Heart left ventricle (tissue), 16 donors: Measurements from ENCODE around the gene ZNF507. TPM values are rescaled to one million over a fixed set of nuclear protein-coding genes. Genes with fewer than 3 reads are reported as not detected.

ENCODE experiments used
- ATAC-seq, 4 donors: fragments of 200-7000 bp; cut with Tn5 transposase; one replicate each; pipeline ENCODE4 v1.9.1; 2020 to 2022; ENCODE audit warnings: moderate library complexity in 4 of 4, mild to moderate bottlenecking in 3 of 4, moderate number of reproducible peaks in 1 of 4
- DNase-seq, 5 donors: peaks; one replicate each; pipeline ENCODE4 v3.0.0-alpha.2; 2020
- H3K27ac ChIP-seq, 12 donors: fragments of 200-600 bp; sonication (generic) in 4 of 12; one replicate each; pipeline versions ENCODE4 v1.5.0 to v1.8.0; 2016 to 2022; ENCODE audit warnings: mild to moderate bottlenecking in 2 of 12
- H3K27me3 ChIP-seq, 9 donors: fragments of 200-600 bp; sonication (generic) in 2 of 9; one replicate each; pipeline versions ENCODE4 v1.5.1 to v1.8.0; 2016 to 2022; ENCODE audit warnings: mild to moderate bottlenecking in 3 of 9
- H3K36me3 ChIP-seq, 9 donors: fragments of 200-600 bp; sonication (generic) in 2 of 9; one replicate each; pipeline versions ENCODE4 v1.5.0 to v1.8.0; 2018 to 2022; ENCODE audit warnings: mild to moderate bottlenecking in 2 of 9
- H3K4me1 ChIP-seq, 12 donors: fragments of 200-600 bp; sonication (generic) in 4 of 12; one replicate each; pipeline versions ENCODE4 v1.5.0 to v1.8.0; 2016 to 2022; ENCODE audit warnings: mild to moderate bottlenecking in 3 of 12
- H3K4me3 ChIP-seq, 12 donors: fragments of 200-600 bp; sonication (generic) in 4 of 12; one replicate each; pipeline versions ENCODE4 v1.5.0 to v1.8.0; 2017 to 2022; ENCODE audit warnings: mild to moderate bottlenecking in 9 of 12, moderate library complexity in 4 of 12
- H3K9me3 ChIP-seq, 12 donors: fragments of 200-600 bp; sonication (generic) in 4 of 12; one replicate each; pipeline versions ENCODE4 v1.5.0 to v1.8.0; 2016 to 2022; ENCODE audit warnings: mild to moderate bottlenecking in 1 of 12
- CTCF ChIP-seq, 12 donors: fragments of 200-600 bp; sonication (generic) in 4 of 12; IDR thresholded peaks; one replicate each; pipeline versions ENCODE4 v1.5.0 to v1.8.0; 2018 to 2022; ENCODE audit warnings: antibody characterized with exemption in 12 of 12, mild to moderate bottlenecking in 5 of 12
- POLR2A ChIP-seq, 2 donors: fragments of 450-650 bp; IDR thresholded peaks; one replicate each; pipeline ENCODE4 v1.6.1; 2017; ENCODE audit warnings: antibody characterized with exemption in 2 of 2, mild to moderate bottlenecking in 2 of 2, moderate library complexity in 2 of 2
- WGBS, 4 donors: extraction: QIAGEN DNeasy Blood & Tissue Kit in 2 of 4; methylation state at CpG; one replicate each; pipeline versions ENCODE4 v1.1.5 to v1.1.7; 2013 to 2018; 5-methylcytosine and 5-hydroxymethylcytosine counted together
- intact Hi-C, 10 donors: fragments of 100-400 bp; cut with DNase I; formaldehyde crosslinking; loops; one replicate each; pipeline versions ENCODE4 v1.11.1 to v1.14.2; 2022
- polyA plus RNA-seq, 2 donors: library from polyadenylated mRNA; stranded (reverse); fragments of 200-250 nt; gene quantifications; one replicate each; pipeline ENCODE4 v1.2.3, GENCODE V29; 2013
- total RNA-seq, 9 donors: library from RNA; depleted of rRNA in 2 of 9; stranded (reverse); fragments of >200 nt in 2 of 9; fragmentation: NEBNext Ultra II Directional in 3 of 9; extraction: Animal tissue kit (Norgen Biotek cat#: 25700) in 3 of 9; gene quantifications; one replicate each; pipeline versions ENCODE4 v1.1.0 to v1.2.4, GENCODE V29; 2016 to 2023
- donor health status: ischemic (EF 13 %, LVEDD 7.1; RV severe dilation, severe dysfunction).
- donor health status: healthy with polysubstance abuse.
- donor health status: DM: no; HTN: yes; CAD: no.
- donor health status: DM: no; HTN: no; CAD: no.
- donor health status: ischemic (EF 25% LVEDD 6.9; RV normal size, moderate dysfunction).
- donor health status: ischemic (EF 25% LVEDD 5.7; RV mildly dilated, moderate dysfunction).
- donor health status: healthy.
- donor health status: DM: yes; HTN: yes; CAD: no.
- donor health status: ischemic (EF 35%, LVEDD 5.7; RV mildly dilated, moderate dysfunction).
- donor health status: nonischemic (EF 11% LVEDD 7.7; RV severe dilation, severe dysfunction).
- donor health status: DM: yes; HTN: yes; CAD: no.
- donor health status: PGD.
- donor health status: ischemic (EF 29% LVEDD 5.4; RV normal size, mild dysfunction).
- donor health status: nonischemic (EF 23%, LVEDD 6.1; RV moderate dilation, normal function).

Gene ZNF507
- total and polyA plus RNA-seq, 11 donors: 4.2 to 27.3 (median 16.9) TPM

GRCh38 chr19:32349724-32350470 is 4.5 kb downstream of the ZNF507 start:
- Histone ChIP-seq H3K4me3 (no peak overlapping the region), H3K27ac (peak overlapping the region in 6 of 12 donors; percentile 54 to 73 (median 60)), H3K27me3 (peaks cover 0 to 50% (median 0%) of the 10 kb centered on the region in 9 donors), H3K9me3 (no peaks in the 10 kb centered on the region), H3K36me3 (peaks cover 0 to 65% (median 51%) of the 10 kb centered on the region in 9 donors), H3K4me1 (peaks cover 0 to 58% (median 39%) of the 10 kb centered on the region in 12 donors)
- 95 to 98% (median 97%) methylated on average over 2 of the region's 2 CpGs for WGBS, 4 donors
- DNase-seq: no peak
- ATAC-seq: no peak
- TF ChIP-seq CTCF (IDR thresholded peaks at IDR 0.05) (no peak), POLR2A (IDR thresholded peaks at IDR 0.05) (no peak)
- intact Hi-C loops: loop anchor here in 6 of 10 donors (5.0 to 10.0 kb wide), 3 partner anchors 55 to 232 kb away; partner anchors contain the start of genes DPY19L3 (in 5 of the 6) and PDCD5 (in 2 of the 6)

GRCh38 chr19:32350471-32350865 is 5.1 kb downstream of the ZNF507 start:
- intact Hi-C loops: loop anchor here in 1 of 10 donors (5.0 kb wide), 1 partner anchor 232 kb away; the partner anchor contains the start of gene PDCD5
- H3K4me1 ChIP-seq: peaks cover 0 to 58% (median 39%) of the 10 kb centered on the region in 12 donors

GRCh38 chr19:32350987-32351348 is 5.6 kb downstream of the ZNF507 start:
- WGBS, 4 donors: 74 to 86% (median 80%) methylated on average over 2 of the region's 2 CpGs
- TF ChIP-seq POLR2A (IDR thresholded peaks at IDR 0.05) (no peak), CTCF (IDR thresholded peaks at IDR 0.05) (no peak)
- Histone ChIP-seq H3K4me1 (peaks cover 0 to 58% (median 39%) of the 10 kb centered on the region in 12 donors), H3K27me3 (peaks cover 0 to 46% (median 0%) of the 10 kb centered on the region in 9 donors), H3K4me3 (no peak overlapping the region), H3K36me3 (peaks cover 0 to 75% (median 61%) of the 10 kb centered on the region in 9 donors), H3K9me3 (no peaks in the 10 kb centered on the region), H3K27ac (peak overlapping the region in 11 of 12 donors; percentile 11 to 73 (median 59))
- intact Hi-C loops: loop anchor here in 1 of 10 donors (5.0 kb wide), 1 partner anchor 231 kb away; the partner anchor contains the start of gene PDCD5
- peak in 2 of 4 donors; percentile 23 to 57 for ATAC-seq
- DNase-seq: no peak

More at GRCh38 chr19:32350471-32350865, 5.1 kb downstream of the ZNF507 start:
- no peaks in the 10 kb centered on the region for H3K9me3 ChIP-seq
- ATAC-seq: no peak
- TF ChIP-seq CTCF (IDR thresholded peaks at IDR 0.05) (no peak), POLR2A (IDR thresholded peaks at IDR 0.05) (no peak)
- H3K36me3 ChIP-seq: peaks cover 0 to 70% (median 57%) of the 10 kb centered on the region in 9 donors
- 65 to 72% (median 68%) methylated on average over 3 of the region's 3 CpGs for WGBS, 4 donors
- peak overlapping the region in 11 of 12 donors; percentile 11 to 73 (median 59) for H3K27ac ChIP-seq
- H3K4me3 ChIP-seq: no peak overlapping the region
- H3K27me3 ChIP-seq: peaks cover 0 to 44% (median 0%) of the 10 kb centered on the region in 9 donors
- DNase-seq: no peak

GRCh38 chr19:32352241-32352630 is 6.8 kb downstream of the ZNF507 start:
- TF ChIP-seq CTCF (IDR thresholded peaks at IDR 0.05): no peak
- TF ChIP-seq POLR2A (IDR thresholded peaks at IDR 0.05): no peak
- ATAC-seq (no peak), DNase-seq (no peak)
- H3K27ac ChIP-seq: peak overlapping the region in 8 of 12 donors; percentile 35 to 75 (median 68)
- H3K9me3 ChIP-seq: no peaks in the 10 kb centered on the region
- peaks cover 0 to 43% (median 0%) of the 10 kb centered on the region in 9 donors for H3K27me3 ChIP-seq
- intact Hi-C loops: loop anchor here in 1 of 10 donors (5.0 kb wide), 1 partner anchor 230 kb away; the partner anchor contains the start of gene PDCD5
- WGBS, 4 donors: 95 to 97% (median 96%) methylated on average over 1 of the region's 1 CpG
- H3K4me1 ChIP-seq: peaks cover 0 to 49% (median 29%) of the 10 kb centered on the region in 12 donors
- peaks cover 2 to 86% (median 69%) of the 10 kb centered on the region in 9 donors for H3K36me3 ChIP-seq
- H3K4me3 ChIP-seq: no peak overlapping the region
